ENCODE data around the gene RPTOR. TPM values are rescaled to one million over a fixed set of nuclear protein-coding genes. Genes with fewer than 3 reads are reported as not detected.
A peak's percentile ranks its signal among the peaks of the same experiment; 100 is the strongest.

RPTOR gene
- total RNA-seq, 1 experiment from 2014 or later = 25.1 TPM

- Histone ChIP-seq H4K8ac (replicated peaks; ENCODE audit: insufficient read length, low read depth, low read length) (no peak overlapping the region), H2BK120ac (ENCODE audit: low read depth, low read length, poor library complexity, severe bottlenecking) (no peak overlapping the region), H3K23ac (ENCODE audit: insufficient read length, low read depth, low read length) (no peak overlapping the region), H3T11ph (ENCODE audit: low read length) (no peak overlapping the region), H3K27ac (ENCODE audit: insufficient read length, low read depth, low read length) (no peak overlapping the region), H4K5ac (ENCODE audit: insufficient read length, low read depth, low read length) (no peak overlapping the region), H3K14ac (ENCODE audit: insufficient read depth, low read length) (no peak overlapping the region), H2AFZ (ENCODE audit: low read length) (no peak overlapping the region), H4K20me1 (ENCODE audit: control insufficient read depth, insufficient read depth, insufficient read length) (no peaks in the 10 kb centered on the region), H2BK12ac (ENCODE audit: insufficient read length, low read depth, low read length) (no peak overlapping the region), H3K27me3 (ENCODE audit: insufficient read depth, low read length) (no peaks in the 10 kb centered on the region), H3K79me2 (ENCODE audit: insufficient read depth, low read length) (no peaks in the 10 kb centered on the region), H3K4ac (ENCODE audit: low read depth, low read length) (no peak overlapping the region), H3K4me1 (ENCODE audit: insufficient read depth, low read length) (no peaks in the 10 kb centered on the region), H3K79me1 (ENCODE audit: insufficient read depth, low read depth, low read length, poor library complexity, severe bottlenecking) (no peaks in the 10 kb centered on the region), H3K23me2 (ENCODE audit: insufficient read length, low read depth, low read length, poor library complexity, severe bottlenecking) (no peaks in the 10 kb centered on the region), H3K56ac (ENCODE audit: insufficient read length, low read depth, low read length) (no peak overlapping the region), H2BK5ac (ENCODE audit: insufficient read length, low read length) (no peak overlapping the region), H2AK5ac (ENCODE audit: insufficient read length, low read length) (no peak overlapping the region), H2BK20ac (ENCODE audit: low read depth, low read length, poor library complexity, severe bottlenecking) (no peak overlapping the region), H3K9me3 (ENCODE audit: control insufficient read depth, low read depth, low read length) (no peaks in the 10 kb centered on the region), H3K9ac (ENCODE audit: extremely low read depth, insufficient read length, low read length) (no peak overlapping the region), H3K4me2 (ENCODE audit: insufficient read depth, insufficient read length, low read length) (no peak overlapping the region), H4K91ac (ENCODE audit: insufficient read length, low read depth, low read length) (no peak overlapping the region), H2BK15ac (ENCODE audit: low read depth, low read length) (no peak overlapping the region), H3K18ac (ENCODE audit: insufficient read length, low read depth, low read length) (no peak overlapping the region)
- DNase-seq = no peak
- no peak for TF ChIP-seq CTCF (conservative IDR thresholded peaks at IDR 0.05)
- Mint-ChIP-seq H3K27me3 (ENCODE audit: low read depth) (peaks cover 3% of the 10 kb centered on the region), H3K27ac (peak overlapping the region in 1 of 3 experiments; percentile 23; a peak in 2 of 7 replicates), H3K9me3 (peaks cover 9 to 17% of the 10 kb centered on the region in 2 experiments), H3K36me3 (ENCODE audit: insufficient read depth in 1 of 3, low read depth in 3 of 3) (peaks cover 29 to 36% (median 30%) of the 10 kb centered on the region in 3 experiments), H3K4me1 (peaks cover 6 to 8% of the 10 kb centered on the region in 2 experiments), H3K4me3 (no peak overlapping the region)
- no CpG with 5 or more reads among the region's 7 CpGs for WGBS (ENCODE audit: extremely low coverage, insufficient read length, low lambda C conversion rate)
These were observed 198.0 kb downstream of the RPTOR start for GRCh38 chr17:80742581-80743180.

All from H9 (cell line).